HepG2 (cell line): ENCODE data around the gene TKFC. TPM values are rescaled to one million over a fixed set of nuclear protein-coding genes. Genes with fewer than 3 reads are reported as not detected.

Experiments
- DR1 ChIP-seq: sonication (generic); formaldehyde crosslinking; IDR thresholded peaks from 2 replicates; pipeline ENCODE4 v1.8.0; 2021; ENCODE audit warnings: mild to moderate bottlenecking, missing genetic modification reagents, inconsistent platforms
- GATAD2A ChIP-seq: IDR thresholded peaks from 2 replicates; pipeline ENCODE4 v1.6.1; 2016
- KAT7 ChIP-seq: IDR thresholded peaks from 2 replicates; pipeline ENCODE4 v1.6.1; 2018; ENCODE audit warnings: borderline replicate concordance, missing compliant biosample characterization
- NFIB ChIP-seq: sonication (generic); formaldehyde crosslinking; IDR thresholded peaks from 2 replicates; pipeline ENCODE4 v1.9.0; 2021; ENCODE audit warnings: missing genetic modification reagents, mild to moderate bottlenecking, borderline replicate concordance
- PHF21A ChIP-seq: sonication (generic); formaldehyde crosslinking; IDR thresholded peaks from 2 replicates; pipeline ENCODE4 v1.5.0; 2020; ENCODE audit warnings: mild to moderate bottlenecking, missing genetic modification reagents
- SMAD1 ChIP-seq: sonication (generic); formaldehyde crosslinking; IDR thresholded peaks from 2 replicates; pipeline ENCODE4 v1.4.0; 2020; ENCODE audit warnings: missing genetic modification reagents, low read depth, mild to moderate bottlenecking, borderline replicate concordance
- ZNF20 ChIP-seq: sonication (generic); formaldehyde crosslinking; IDR thresholded peaks from 2 replicates; pipeline ENCODE4 v1.4.0; 2020; ENCODE audit warnings: mild to moderate bottlenecking, moderate library complexity, missing genetic modification reagents
- ZNF549 ChIP-seq: sonication (generic); formaldehyde crosslinking; IDR thresholded peaks from 2 replicates; pipeline ENCODE4 v1.5.0; 2020; ENCODE audit warnings: missing genetic modification reagents
- ZNF790 ChIP-seq: sonication (generic); formaldehyde crosslinking; IDR thresholded peaks from 2 replicates; pipeline ENCODE4 v1.8.0; 2022; ENCODE audit warnings: missing genetic modification reagents, mild to moderate bottlenecking, borderline replicate concordance
- ZSCAN29 ChIP-seq: sonication (generic); formaldehyde crosslinking; conservative IDR thresholded peaks from 2 replicates; pipeline ENCODE4 v1.4.0; 2020; ENCODE audit warnings: mild to moderate bottlenecking, missing genetic modification reagents
- polyA plus RNA-seq, 8 experiments: library from polyadenylated mRNA; depleted of rRNA in 3 of 8; stranded (reverse) in 7 of 8; unstranded in 1 of 8; fragments of >200 nt; fragmentation: Illumina TruSeq in 4 of 8; extraction: Trizol in 4 of 8; gene quantifications; 2 replicates each; pipeline versions ENCODE4 v1.2.1 to v1.2.3, GENCODE V29; 2011 to 2016; ENCODE audit warnings: low read depth in 4 of 8, missing spikeins in 1 of 8, mixed read lengths in 1 of 8; ENCODE audit not compliant: insufficient read depth in 1 of 8
- total RNA-seq, 5 experiments: library from RNA; depleted of rRNA; stranded (reverse); fragments of >200 nt; fragmentation: Illumina TruSeq; extraction: Trizol; gene quantifications; 2 replicates each; pipeline ENCODE4 v1.2.3, GENCODE V29; 2016; ENCODE audit warnings: low read depth in 1 of 5
- TF ChIP-seq, protein P1 (sequence below): sonication (generic); formaldehyde crosslinking; IDR thresholded peaks from 2 replicates; pipeline ENCODE4 v1.4.0; 2020; ENCODE audit warnings: missing genetic modification reagents
- TF ChIP-seq, protein P2 (sequence below): sonication (generic); formaldehyde crosslinking; IDR thresholded peaks from 2 replicates; pipeline ENCODE4 v1.5.1; 2020; ENCODE audit warnings: missing genetic modification reagents, mild to moderate bottlenecking, borderline replicate concordance
- TF ChIP-seq, protein P3 (sequence below): sonication (generic); formaldehyde crosslinking; IDR thresholded peaks from 2 replicates; pipeline ENCODE4 v1.5.0; 2020; ENCODE audit warnings: missing genetic modification reagents, mild to moderate bottlenecking, borderline replicate concordance
- TF ChIP-seq, protein P4 (sequence below): sonication (generic); formaldehyde crosslinking; IDR thresholded peaks from 2 replicates; pipeline ENCODE4 v1.5.1; 2020; ENCODE audit warnings: missing genetic modification reagents, mild to moderate bottlenecking, borderline replicate concordance
- TF ChIP-seq, protein P5 (sequence below): sonication (generic); formaldehyde crosslinking; IDR thresholded peaks from 2 replicates; pipeline ENCODE4 v1.8.1; 2023; ENCODE audit warnings: mild to moderate bottlenecking, missing genetic modification reagents
- TF ChIP-seq, protein P6 (sequence below): sonication (generic); formaldehyde crosslinking; IDR thresholded peaks from 2 replicates; pipeline ENCODE4 v1.5.1; 2020; ENCODE audit warnings: missing genetic modification reagents, mild to moderate bottlenecking, borderline replicate concordance

The TKFC gene
- total and polyA plus RNA-seq, 2 of the 13 experiments (the other 11 are each of a cell fraction or from before 2014, with no cell fraction given), result 147 to 197 TPM

DNA sequence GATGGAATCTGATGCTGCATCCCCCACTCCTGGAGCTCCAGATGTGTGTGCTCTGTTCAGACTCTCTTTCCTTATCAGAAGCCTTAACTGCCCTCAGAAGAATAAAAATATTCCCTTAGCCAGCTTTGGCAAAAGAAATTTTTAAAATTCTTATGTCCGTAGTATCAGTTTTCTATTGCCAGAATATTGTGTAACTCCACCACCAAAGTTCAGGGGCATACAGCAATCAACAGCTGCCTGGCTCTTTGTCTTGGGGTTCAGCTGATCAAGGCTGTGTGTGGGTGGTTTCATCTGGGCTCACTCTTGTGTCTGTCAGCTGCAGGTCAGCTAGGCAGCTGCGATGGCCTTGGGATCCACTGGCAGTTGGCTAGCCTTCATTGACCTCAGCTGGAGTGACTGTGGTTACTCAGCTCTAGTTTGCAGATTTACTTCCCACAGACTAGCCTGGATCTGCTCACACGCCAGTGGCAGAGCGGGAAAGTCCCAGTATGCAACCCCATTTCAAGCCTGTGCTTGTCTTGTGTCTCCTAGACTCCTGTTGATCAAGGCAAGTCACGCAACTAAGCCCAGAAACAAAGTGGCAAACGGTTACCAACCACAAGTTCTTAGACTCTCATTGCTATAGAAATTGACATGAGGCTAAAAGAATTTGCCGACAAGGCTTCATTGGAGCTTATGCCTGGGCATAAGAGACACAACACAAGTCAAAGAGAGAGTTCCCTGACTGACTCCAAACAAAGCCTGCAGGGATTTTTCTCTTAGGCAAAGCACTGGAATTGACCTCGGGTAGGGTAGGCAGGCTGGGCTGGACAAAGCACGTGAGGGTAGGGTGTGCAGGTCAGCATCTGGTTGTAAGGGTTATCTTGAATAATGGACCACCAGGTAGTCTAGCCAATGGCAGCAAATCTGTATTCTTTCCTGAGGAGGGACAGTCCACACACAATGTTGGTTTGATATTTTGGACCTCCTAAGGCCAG is 36.6 kb downstream of the TKFC start (continued):
- TF ChIP-seq, protein P1, sequence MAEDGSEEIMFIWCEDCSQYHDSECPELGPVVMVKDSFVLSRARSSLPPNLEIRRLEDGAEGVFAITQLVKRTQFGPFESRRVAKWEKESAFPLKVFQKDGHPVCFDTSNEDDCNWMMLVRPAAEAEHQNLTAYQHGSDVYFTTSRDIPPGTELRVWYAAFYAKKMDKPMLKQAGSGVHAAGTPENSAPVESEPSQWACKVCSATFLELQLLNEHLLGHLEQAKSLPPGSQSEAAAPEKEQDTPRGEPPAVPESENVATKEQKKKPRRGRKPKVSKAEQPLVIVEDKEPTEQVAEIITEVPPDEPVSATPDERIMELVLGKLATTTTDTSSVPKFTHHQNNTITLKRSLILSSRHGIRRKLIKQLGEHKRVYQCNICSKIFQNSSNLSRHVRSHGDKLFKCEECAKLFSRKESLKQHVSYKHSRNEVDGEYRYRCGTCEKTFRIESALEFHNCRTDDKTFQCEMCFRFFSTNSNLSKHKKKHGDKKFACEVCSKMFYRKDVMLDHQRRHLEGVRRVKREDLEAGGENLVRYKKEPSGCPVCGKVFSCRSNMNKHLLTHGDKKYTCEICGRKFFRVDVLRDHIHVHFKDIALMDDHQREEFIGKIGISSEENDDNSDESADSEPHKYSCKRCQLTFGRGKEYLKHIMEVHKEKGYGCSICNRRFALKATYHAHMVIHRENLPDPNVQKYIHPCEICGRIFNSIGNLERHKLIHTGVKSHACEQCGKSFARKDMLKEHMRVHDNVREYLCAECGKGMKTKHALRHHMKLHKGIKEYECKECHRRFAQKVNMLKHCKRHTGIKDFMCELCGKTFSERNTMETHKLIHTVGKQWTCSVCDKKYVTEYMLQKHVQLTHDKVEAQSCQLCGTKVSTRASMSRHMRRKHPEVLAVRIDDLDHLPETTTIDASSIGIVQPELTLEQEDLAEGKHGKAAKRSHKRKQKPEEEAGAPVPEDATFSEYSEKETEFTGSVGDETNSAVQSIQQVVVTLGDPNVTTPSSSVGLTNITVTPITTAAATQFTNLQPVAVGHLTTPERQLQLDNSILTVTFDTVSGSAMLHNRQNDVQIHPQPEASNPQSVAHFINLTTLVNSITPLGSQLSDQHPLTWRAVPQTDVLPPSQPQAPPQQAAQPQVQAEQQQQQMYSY (CRISPR knock-in tag), result no peak
- TF ChIP-seq PHF21A (CRISPR knock-in tag) (peak; percentile 54), ZNF790 (CRISPR knock-in tag) (no peak), NFIB (CRISPR knock-in tag) (no peak), SMAD1 (CRISPR knock-in tag) (no peak), ZNF20 (CRISPR knock-in tag) (no peak), DR1 (no peak), ZSCAN29 (CRISPR knock-in tag) (no peak), ZNF549 (CRISPR knock-in tag) (no peak), KAT7 (CRISPR knock-in tag) (no peak), GATAD2A (CRISPR knock-in tag) (peak; percentile 61; the same call in 1 of the 2 replicates)
- TF ChIP-seq, protein P2, sequence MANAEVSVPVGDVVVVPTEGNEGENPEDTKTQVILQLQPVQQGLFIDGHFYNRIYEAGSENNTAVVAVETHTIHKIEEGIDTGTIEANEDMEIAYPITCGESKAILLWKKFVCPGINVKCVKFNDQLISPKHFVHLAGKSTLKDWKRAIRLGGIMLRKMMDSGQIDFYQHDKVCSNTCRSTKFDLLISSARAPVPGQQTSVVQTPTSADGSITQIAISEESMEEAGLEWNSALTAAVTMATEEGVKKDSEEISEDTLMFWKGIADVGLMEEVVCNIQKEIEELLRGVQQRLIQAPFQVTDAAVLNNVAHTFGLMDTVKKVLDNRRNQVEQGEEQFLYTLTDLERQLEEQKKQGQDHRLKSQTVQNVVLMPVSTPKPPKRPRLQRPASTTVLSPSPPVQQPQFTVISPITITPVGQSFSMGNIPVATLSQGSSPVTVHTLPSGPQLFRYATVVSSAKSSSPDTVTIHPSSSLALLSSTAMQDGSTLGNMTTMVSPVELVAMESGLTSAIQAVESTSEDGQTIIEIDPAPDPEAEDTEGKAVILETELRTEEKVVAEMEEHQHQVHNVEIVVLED (CRISPR knock-in tag), result no peak; the same call in 1 of the 2 replicates
- TF ChIP-seq, protein P3, sequence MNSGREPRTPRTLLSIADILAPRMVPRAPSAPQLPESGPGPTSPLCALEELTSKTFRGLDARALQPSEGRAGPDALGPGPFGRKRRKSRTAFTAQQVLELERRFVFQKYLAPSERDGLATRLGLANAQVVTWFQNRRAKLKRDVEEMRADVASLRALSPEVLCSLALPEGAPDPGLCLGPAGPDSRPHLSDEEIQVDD (CRISPR knock-in tag), result no peak
- TF ChIP-seq, protein P4, sequence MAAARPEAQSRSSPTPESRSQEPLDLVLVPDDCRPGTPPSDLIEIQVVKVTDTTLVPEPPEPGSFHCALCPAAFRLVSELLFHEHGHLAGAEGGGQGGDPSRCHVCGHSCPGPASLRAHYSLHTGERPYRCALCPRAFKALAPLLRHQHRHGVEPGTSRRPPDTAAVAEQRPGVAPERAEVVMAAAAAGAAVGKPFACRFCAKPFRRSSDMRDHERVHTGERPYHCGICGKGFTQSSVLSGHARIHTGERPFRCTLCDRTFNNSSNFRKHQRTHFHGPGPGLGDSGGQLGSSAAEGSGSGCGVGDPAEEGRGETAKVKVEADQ (CRISPR knock-in tag), result no peak
- TF ChIP-seq, protein P5, sequence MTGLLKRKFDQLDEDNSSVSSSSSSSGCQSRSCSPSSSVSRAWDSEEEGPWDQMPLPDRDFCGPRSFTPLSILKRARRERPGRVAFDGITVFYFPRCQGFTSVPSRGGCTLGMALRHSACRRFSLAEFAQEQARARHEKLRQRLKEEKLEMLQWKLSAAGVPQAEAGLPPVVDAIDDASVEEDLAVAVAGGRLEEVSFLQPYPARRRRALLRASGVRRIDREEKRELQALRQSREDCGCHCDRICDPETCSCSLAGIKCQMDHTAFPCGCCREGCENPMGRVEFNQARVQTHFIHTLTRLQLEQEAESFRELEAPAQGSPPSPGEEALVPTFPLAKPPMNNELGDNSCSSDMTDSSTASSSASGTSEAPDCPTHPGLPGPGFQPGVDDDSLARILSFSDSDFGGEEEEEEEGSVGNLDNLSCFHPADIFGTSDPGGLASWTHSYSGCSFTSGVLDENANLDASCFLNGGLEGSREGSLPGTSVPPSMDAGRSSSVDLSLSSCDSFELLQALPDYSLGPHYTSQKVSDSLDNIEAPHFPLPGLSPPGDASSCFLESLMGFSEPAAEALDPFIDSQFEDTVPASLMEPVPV, result no peak
- TF ChIP-seq, protein P6, sequence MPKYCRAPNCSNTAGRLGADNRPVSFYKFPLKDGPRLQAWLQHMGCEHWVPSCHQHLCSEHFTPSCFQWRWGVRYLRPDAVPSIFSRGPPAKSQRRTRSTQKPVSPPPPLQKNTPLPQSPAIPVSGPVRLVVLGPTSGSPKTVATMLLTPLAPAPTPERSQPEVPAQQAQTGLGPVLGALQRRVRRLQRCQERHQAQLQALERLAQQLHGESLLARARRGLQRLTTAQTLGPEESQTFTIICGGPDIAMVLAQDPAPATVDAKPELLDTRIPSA (CRISPR knock-in tag), result no peak
